Stimulated activated CD4-positive, alpha-beta T cell treated with anti-CD3 and anti-CD28 coated beads, Interleukin-15, amount 100 ng/mL, for 24 hours (primary cell): ENCODE results near the gene FXYD7.
"Not testable (repeated sequence)": the region's sequence is repeated elsewhere in the genome, so short reads cannot be mapped to it uniquely, and the experiment has no call there.

ENCODE experiments used
- DNase-seq: peaks from one replicate; pipeline ENCODE4 v3.0.0-alpha.2; 2020

Gene FXYD7

GRCh38 chr19:35167251-35168119, 24.4 kb downstream of the FXYD7 start:
- DNase-seq: no peak

DNA sequence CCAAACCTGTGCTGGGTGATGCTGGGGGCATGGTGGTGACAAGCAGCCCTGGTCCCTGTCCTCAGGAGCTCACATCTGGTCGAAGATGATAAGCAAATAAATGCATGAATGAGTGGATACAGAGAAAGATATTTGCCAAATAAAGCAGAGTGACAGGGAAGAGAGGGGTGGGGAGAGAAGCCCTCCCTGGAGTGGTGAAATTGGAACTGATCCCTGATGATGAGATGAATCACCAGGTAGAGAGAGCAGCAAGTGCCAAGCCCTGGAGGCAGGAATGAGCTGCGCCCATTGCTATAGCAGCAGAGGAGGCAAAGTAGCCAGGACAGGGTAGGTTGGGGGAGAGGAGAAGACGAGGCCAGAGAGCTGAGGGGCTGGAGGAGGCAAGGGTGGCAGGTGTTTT, 25.1 kb downstream of the FXYD7 start:
- no peak for DNase-seq

- DNase-seq: no peak
Measured at GRCh38 chr19:35169221-35169995, 26.4 kb downstream of the FXYD7 start.

GRCh38 chr19:35170359-35171061, 27.5 kb downstream of the FXYD7 start:
- no peak for DNase-seq

DNA sequence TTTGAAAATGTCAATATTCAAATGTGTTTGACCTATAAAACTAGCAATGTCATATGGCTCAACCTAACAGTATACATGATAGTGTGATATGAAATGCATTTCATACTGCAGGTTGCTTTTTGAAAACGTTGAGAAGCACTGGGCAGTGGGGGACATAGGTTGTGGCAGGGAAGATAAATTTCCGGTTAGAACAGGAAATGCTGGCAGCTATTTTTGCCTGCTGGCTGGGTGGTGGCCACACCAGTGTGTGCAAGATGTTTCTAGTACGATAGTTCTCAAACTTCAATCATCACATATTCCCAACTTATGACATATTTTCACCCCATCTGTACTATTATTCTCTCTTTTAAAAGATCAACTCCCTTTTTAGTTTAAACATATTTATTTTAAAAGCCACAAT, 28.7 kb downstream of the FXYD7 start:
- no peak for DNase-seq

DNA sequence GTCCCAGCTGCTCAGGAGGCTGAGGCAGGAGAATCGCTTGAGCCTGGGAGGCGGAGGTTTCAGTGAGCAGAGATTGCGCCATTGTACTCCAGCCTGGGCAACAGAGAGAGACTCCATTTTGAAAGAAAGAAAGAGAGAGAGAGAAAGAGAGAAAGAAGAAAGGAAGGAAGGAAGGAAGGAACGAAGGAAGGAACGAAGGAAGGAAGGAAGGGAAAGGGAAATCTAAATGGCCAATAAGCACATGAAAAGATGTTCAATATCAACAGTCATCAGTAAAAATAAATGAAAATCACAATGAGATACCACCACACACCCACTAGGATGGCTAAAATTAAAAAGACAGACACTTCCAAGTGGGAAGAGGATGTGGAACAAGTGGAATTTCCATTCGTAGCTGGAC, 31.2 kb downstream of the FXYD7 start:
- DNase-seq: no peak

DNA sequence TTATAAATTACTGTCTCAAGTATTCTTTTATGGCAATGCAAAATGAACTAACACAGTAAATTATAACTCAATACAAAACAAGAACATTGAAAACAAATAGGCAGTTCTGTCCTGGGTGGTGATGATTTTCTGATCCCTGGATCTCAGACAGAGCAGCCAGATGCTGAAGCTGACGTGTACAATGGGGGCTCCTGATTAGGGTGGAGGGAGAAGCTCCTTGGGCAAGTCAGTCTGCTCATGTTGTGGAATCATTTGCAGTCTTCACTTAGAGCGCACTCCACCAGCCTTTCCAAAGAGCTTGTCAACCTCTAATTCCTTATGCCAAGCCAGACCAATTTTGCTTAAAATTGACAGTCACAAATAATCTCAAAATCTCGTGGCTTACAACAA, 33.1 kb downstream of the FXYD7 start:
- DNase-seq: no peak

GRCh38 chr19:35177377-35178274, 34.6 kb downstream of the FXYD7 start:
- DNase-seq: no peak

GRCh38 chr19:35178701-35179100, 35.6 kb downstream of the FXYD7 start:
- DNase-seq: no peak

GRCh38 chr19:35179830-35180229, 36.8 kb downstream of the FXYD7 start:
- no peak for DNase-seq

- no peak for DNase-seq
Measured at GRCh38 chr19:35181387-35181786, 38.3 kb downstream of the FXYD7 start.

GRCh38 chr19:35184267-35184666, 41.2 kb downstream of the FXYD7 start:
- DNase-seq: no peak

GRCh38 chr19:35184884-35185283, 41.8 kb downstream of the FXYD7 start:
- DNase-seq: no peak

DNA sequence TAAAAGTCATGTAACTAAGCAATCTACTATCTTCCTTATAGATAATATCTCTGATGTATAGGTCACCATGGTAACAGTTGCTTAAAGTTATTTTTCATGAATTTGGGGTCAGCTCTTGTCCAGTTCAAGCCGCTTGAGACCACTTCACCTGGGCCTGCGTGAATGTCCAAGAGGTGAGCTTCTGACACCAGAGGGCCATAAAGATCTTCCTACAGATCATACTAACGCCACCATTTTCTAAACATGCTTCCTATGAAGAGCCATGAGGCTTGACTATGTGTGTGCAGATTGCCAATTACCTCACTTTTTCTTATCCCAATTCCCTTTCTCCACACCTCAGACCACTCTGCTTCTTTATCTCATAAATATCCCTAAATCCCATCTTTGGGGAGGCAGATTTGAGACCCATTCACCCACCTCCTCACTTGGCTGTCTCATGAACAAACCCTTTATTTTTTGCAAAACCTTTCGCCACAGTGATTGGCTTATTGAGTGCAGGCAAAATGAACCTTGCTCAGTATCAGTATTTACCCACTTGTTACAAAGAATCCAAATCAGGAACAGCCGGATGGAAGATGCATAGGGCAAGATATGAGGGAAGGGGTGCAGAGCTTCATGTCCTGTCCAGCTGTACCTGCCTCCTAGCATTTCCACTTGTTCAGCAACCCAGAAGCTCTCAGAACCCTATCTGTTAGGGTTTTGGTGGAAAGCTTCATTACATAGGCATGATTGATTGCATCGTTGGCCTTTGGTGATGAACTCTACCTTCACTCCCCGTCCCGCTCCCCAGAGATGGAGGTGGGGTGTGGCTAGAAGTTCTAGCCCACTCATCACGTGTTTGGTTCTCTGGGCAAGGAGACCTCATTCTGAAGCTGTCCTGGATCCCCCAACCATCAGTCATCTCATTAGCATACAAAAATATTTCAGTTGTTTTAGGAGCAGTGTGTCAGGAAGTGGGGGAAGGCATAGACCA, 51.2 kb downstream of the FXYD7 start:
- DNase-seq: no peak

DNA sequence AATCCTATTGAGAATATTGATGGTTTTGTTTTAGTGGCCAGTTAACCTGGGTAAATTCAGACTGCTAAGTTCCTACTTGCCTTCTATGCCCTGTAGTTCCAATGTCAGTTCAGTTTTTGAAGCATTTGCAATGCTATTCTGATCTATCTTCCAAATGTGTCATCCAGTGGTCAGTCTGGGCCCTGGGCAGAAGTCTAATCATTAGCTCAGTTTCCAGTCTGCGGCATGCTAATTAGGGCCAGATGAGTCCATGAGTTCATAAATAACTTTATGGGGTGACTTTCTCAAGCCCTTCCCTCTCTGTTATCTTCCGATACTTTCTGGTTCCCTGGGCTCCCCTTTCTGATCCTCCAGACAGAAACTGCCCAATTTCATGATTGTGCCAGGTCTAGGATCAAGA, 52.8 kb downstream of the FXYD7 start:
- DNase-seq: no peak

DNA sequence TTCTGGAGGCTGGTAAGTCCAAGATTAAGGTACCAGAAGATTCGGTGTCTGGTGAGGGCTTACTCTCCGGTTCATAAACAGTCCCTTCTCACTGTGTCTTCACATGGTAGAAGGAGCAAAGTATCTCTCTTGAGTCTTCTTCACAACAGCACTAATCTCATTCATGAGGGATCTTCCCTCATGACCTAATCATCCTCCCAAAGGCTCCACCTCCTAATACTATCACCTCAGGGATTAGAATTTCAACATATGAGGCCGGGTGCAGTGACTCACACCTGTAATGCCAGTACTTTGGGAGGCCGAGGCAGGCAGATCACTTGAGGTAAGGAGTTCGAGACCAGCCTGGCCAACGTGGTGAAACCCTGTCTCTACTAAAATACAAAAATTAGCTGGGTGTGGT, 53.8 kb downstream of the FXYD7 start:
- DNase-seq: not testable (repeated sequence)

DNA sequence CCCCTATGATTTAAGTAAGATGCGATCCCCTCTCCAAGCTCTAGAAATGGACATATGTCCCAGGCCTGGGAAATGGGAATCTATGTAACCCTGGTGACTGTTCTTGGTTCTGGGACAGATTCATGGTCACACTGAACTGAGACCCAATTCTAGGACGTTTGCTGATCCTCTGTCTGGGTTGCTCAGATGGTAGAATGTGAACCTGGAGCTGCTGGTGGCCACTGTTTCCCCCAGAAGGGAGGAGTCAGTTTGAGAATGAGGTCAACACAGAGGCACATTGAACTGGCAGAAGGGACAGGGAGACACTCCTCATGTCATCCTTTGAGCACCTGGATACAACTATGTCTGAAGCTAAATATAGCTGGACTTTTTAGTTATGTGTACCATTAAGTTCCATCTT, 56.4 kb downstream of the FXYD7 start:
- DNase-seq: no peak

- no peak for DNase-seq
Measured at GRCh38 chr19:35202722-35203688, 60.0 kb downstream of the FXYD7 start.
